ENCODE measurements around the gene ARRDC3. TPM values are rescaled to one million over a fixed set of nuclear protein-coding genes. Genes with fewer than 3 reads are reported as not detected.

Gene ARRDC3
- total and polyA plus RNA-seq, 2 donors (not counting 1 experiment from before 2014, with no cell fraction given): 33.6 to 105 TPM

DNA sequence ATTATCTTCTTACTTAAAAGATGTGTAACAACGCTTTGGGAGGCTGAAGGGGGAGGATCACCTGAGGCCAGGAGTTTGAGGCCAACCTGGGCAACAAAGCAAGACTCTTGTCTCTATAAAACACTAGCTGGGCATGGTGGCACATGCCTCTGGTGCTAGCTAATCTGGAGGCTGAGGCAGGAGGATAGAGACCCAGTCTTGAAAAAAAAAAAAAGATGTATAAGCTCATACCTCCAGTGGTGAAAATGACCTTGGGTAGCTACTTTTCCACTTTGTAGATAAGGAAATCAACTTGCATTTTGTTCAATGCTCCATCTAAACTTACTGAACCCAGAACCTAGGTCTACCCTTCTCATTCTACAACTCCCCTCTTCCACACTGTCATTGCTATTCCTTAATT is 16.6 kb downstream of the ARRDC3 start:
- Histone ChIP-seq H3K36me3 (ENCODE audit: control insufficient read depth, insufficient read depth, low read length) (peaks cover 7% of the 10 kb centered on the region), H2AFZ (ENCODE audit: low read length) (no peak overlapping the region), H3K4me2 (ENCODE audit: extremely low read depth, insufficient read depth, low read length) (no peak overlapping the region), H3K79me2 (ENCODE audit: control insufficient read depth, insufficient read depth, low read length) (peaks cover 9% of the 10 kb centered on the region), H3K27ac (ENCODE audit: insufficient read depth, low read length) (no peak overlapping the region), H4K20me1 (ENCODE audit: control insufficient read depth, extremely low read depth, insufficient read depth, low read length) (no peaks in the 10 kb centered on the region), H3K4me3 (replicated peaks in 1 of 4; ENCODE audit: control extremely low read depth in 1 of 4, insufficient read depth in 1 of 4, low read depth in 3 of 4, low read length in 4 of 4) (no peak overlapping the region), H3K27me3 (ENCODE audit: control insufficient read depth, insufficient read depth, low read length) (no peaks in the 10 kb centered on the region), H3K4me1 (ENCODE audit: control insufficient read depth, extremely low read depth, insufficient read depth, low read length) (no peaks in the 10 kb centered on the region), H3K9ac (ENCODE audit: insufficient read depth, low read length) (no peak overlapping the region), H3K9me3 (ENCODE audit: control insufficient read depth, insufficient read depth, low read depth, low read length) (no peaks in the 10 kb centered on the region)
- DNase-seq (ENCODE audit: low read depth in 2 of 2): no peak
- TF ChIP-seq EZH2 (IDR thresholded peaks at IDR 0.05; ENCODE audit: low read length, missing control alignments): no peak
- TF ChIP-seq, protein P1, sequence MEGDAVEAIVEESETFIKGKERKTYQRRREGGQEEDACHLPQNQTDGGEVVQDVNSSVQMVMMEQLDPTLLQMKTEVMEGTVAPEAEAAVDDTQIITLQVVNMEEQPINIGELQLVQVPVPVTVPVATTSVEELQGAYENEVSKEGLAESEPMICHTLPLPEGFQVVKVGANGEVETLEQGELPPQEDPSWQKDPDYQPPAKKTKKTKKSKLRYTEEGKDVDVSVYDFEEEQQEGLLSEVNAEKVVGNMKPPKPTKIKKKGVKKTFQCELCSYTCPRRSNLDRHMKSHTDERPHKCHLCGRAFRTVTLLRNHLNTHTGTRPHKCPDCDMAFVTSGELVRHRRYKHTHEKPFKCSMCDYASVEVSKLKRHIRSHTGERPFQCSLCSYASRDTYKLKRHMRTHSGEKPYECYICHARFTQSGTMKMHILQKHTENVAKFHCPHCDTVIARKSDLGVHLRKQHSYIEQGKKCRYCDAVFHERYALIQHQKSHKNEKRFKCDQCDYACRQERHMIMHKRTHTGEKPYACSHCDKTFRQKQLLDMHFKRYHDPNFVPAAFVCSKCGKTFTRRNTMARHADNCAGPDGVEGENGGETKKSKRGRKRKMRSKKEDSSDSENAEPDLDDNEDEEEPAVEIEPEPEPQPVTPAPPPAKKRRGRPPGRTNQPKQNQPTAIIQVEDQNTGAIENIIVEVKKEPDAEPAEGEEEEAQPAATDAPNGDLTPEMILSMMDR (conservative IDR thresholded peaks at IDR 0.05 in 1 of 2, IDR thresholded peaks at IDR 0.05 in 1 of 2; ENCODE audit: low read depth in 1 of 2, low read length in 2 of 2): no peak

GRCh38 chr5:91365498-91365897 is 17.6 kb downstream of the ARRDC3 start:
- Histone ChIP-seq H3K79me2 (ENCODE audit: control insufficient read depth, insufficient read depth, low read length) (peaks cover 5% of the 10 kb centered on the region), H4K20me1 (ENCODE audit: control insufficient read depth, extremely low read depth, insufficient read depth, low read length) (no peaks in the 10 kb centered on the region), H3K27ac (ENCODE audit: insufficient read depth, low read length) (no peak overlapping the region), H3K4me2 (ENCODE audit: extremely low read depth, insufficient read depth, low read length) (no peak overlapping the region), H2AFZ (ENCODE audit: low read length) (no peak overlapping the region), H3K9me3 (ENCODE audit: control insufficient read depth, insufficient read depth, low read depth, low read length) (no peaks in the 10 kb centered on the region), H3K27me3 (ENCODE audit: control insufficient read depth, insufficient read depth, low read length) (no peaks in the 10 kb centered on the region), H3K4me1 (ENCODE audit: control insufficient read depth, extremely low read depth, insufficient read depth, low read length) (no peaks in the 10 kb centered on the region), H3K9ac (ENCODE audit: insufficient read depth, low read length) (no peak overlapping the region), H3K36me3 (ENCODE audit: control insufficient read depth, insufficient read depth, low read length) (peaks cover 3% of the 10 kb centered on the region), H3K4me3 (replicated peaks in 1 of 4; ENCODE audit: control extremely low read depth in 1 of 4, insufficient read depth in 1 of 4, low read depth in 3 of 4, low read length in 4 of 4) (no peak overlapping the region)
- no peak for DNase-seq (ENCODE audit: low read depth in 2 of 2)
- no peak for TF ChIP-seq EZH2 (IDR thresholded peaks at IDR 0.05; ENCODE audit: low read length, missing control alignments)
- TF ChIP-seq, protein P1 (conservative IDR thresholded peaks at IDR 0.05 in 1 of 2, IDR thresholded peaks at IDR 0.05 in 1 of 2; ENCODE audit: low read depth in 1 of 2, low read length in 2 of 2): no peak

DNA sequence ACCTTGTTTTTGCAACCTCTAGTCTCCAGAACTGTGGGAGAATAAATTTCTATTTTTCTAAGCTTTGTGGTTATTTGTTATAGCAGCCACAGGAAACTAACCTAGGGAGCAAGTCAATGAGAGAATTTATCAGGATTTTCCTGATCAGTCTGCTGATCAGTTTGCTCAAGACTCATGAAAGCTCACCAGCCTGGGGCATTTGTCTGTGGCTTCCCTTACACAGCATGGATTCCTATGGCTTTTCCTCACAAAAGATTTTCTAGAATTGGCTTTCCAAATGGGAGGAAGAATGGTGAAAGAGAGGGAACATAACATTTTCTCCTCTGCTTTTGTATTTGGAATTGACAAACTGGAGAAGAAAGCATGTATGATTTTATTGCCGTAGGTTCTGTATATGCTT is 20.2 kb downstream of the ARRDC3 start:
- Histone ChIP-seq H3K4me2 (ENCODE audit: extremely low read depth, insufficient read depth, low read length) (no peak overlapping the region), H3K79me2 (ENCODE audit: control insufficient read depth, insufficient read depth, low read length) (no peaks in the 10 kb centered on the region), H4K20me1 (ENCODE audit: control insufficient read depth, extremely low read depth, insufficient read depth, low read length) (no peaks in the 10 kb centered on the region), H3K36me3 (ENCODE audit: control insufficient read depth, insufficient read depth, low read length) (no peaks in the 10 kb centered on the region), H3K27ac (ENCODE audit: insufficient read depth, low read length) (no peak overlapping the region), H2AFZ (ENCODE audit: low read length) (no peak overlapping the region), H3K9ac (ENCODE audit: insufficient read depth, low read length) (no peak overlapping the region), H3K9me3 (ENCODE audit: control insufficient read depth, insufficient read depth, low read depth, low read length) (no peaks in the 10 kb centered on the region), H3K4me3 (replicated peaks in 1 of 4; ENCODE audit: control extremely low read depth in 1 of 4, insufficient read depth in 1 of 4, low read depth in 3 of 4, low read length in 4 of 4) (no peak overlapping the region), H3K27me3 (ENCODE audit: control insufficient read depth, insufficient read depth, low read length) (no peaks in the 10 kb centered on the region), H3K4me1 (ENCODE audit: control insufficient read depth, extremely low read depth, insufficient read depth, low read length) (no peaks in the 10 kb centered on the region)
- no peak for TF ChIP-seq EZH2 (IDR thresholded peaks at IDR 0.05; ENCODE audit: low read length, missing control alignments)
- TF ChIP-seq, protein P1 (conservative IDR thresholded peaks at IDR 0.05 in 1 of 2, IDR thresholded peaks at IDR 0.05 in 1 of 2; ENCODE audit: low read depth in 1 of 2, low read length in 2 of 2): no peak
- no peak for DNase-seq (ENCODE audit: low read depth in 2 of 2)

Measured in fibroblast of lung (primary cell).